B cell (primary cell): ENCODE measurements around the gene CYB5A. TPM values are rescaled to one million over a fixed set of nuclear protein-coding genes. Genes with fewer than 3 reads are reported as not detected.
A peak's percentile ranks its signal among the peaks of the same experiment; 100 is the strongest.

Experiments
- ATAC-seq: fragments of 200-7000 bp; cut with Tn5 transposase; one replicate; pipeline ENCODE4 v1.10.0; 2021; ENCODE audit warnings: low read depth, mild to moderate bottlenecking, moderate number of reproducible peaks, moderate library complexity
- CTCF ChIA-PET: fragments of 350-600 bp; sonication (Branson Sonifier 250); formaldehyde crosslinking; loops from one replicate; lab custom pipeline; 2021; ENCODE audit warnings: antibody characterized with exemption, inconsistent platforms; lab: Charles Lee
- POLR2A ChIA-PET: fragments of 350-600 bp; sonication (Branson Sonifier 250); formaldehyde crosslinking; loops from one replicate; lab custom pipeline; 2021; ENCODE audit warnings: antibody characterized with exemption; lab: Charles Lee
- DNase-seq: peaks from one replicate; pipeline ENCODE4 v3.0.0; 2013
- H2AFZ ChIP-seq: 2 replicates; pipeline ENCODE4 v1.6.1; 2012; ENCODE audit warnings: mild to moderate bottlenecking, low read depth, low read length; ENCODE audit not compliant: insufficient read depth, poor library complexity, severe bottlenecking
- H3K27ac ChIP-seq, 2 donors: 1 replicate in 1 of 2; 2 replicates in 1 of 2; pipeline ENCODE4 v1.5.1; 2012 to 2013; ENCODE audit warnings: low read length in 2 of 2, mild to moderate bottlenecking in 2 of 2, moderate library complexity in 1 of 2
- H3K27me3 ChIP-seq, 4 experiments: fragments of 200-600 bp in 1 of 4; sonication (generic) in 1 of 4; replicated peaks in 1 of 4; 1 replicate in 2 of 4; 2 replicates in 2 of 4; pipeline versions ENCODE4 v1.6.1 to v1.7.0; 2013 to 2016; ENCODE audit warnings: low read length in 3 of 4, mild to moderate bottlenecking in 2 of 4, mixed read lengths in 1 of 4, moderate library complexity in 1 of 4; ENCODE audit not compliant: insufficient read depth in 4 of 4, control insufficient read depth in 3 of 4; ENCODE audit errors: control extremely low read depth in 1 of 4
- H3K36me3 ChIP-seq, 2 experiments: replicated peaks in 1 of 2; 1 replicate in 1 of 2; 2 replicates in 1 of 2; pipeline versions ENCODE4 v1.6.1 to v1.7.1; 2013; ENCODE audit warnings: low read length in 1 of 2; ENCODE audit not compliant: insufficient read depth in 2 of 2, control insufficient read depth in 1 of 2; ENCODE audit errors: control extremely low read depth in 1 of 2, extremely low read depth in 1 of 2
- H3K4me1 ChIP-seq, 2 donors: fragments of 200-600 bp in 1 of 2; sonication (generic) in 1 of 2; 1 replicate in 1 of 2; 2 replicates in 1 of 2; pipeline versions ENCODE4 v1.5.1 to v1.6.1; 2013 to 2017; ENCODE audit warnings: low read length in 2 of 2; ENCODE audit not compliant: control insufficient read depth in 2 of 2, insufficient read depth in 2 of 2
- H3K4me2 ChIP-seq: replicated peaks from 2 replicates; pipeline ENCODE3; 2012; ENCODE audit warnings: mild to moderate bottlenecking, low read depth, low read length; ENCODE audit not compliant: poor library complexity, severe bottlenecking
- H3K4me3 ChIP-seq, 5 experiments: fragments of 200-600 bp in 1 of 5; sonication (generic) in 1 of 5; 1 replicate in 3 of 5; 2 replicates in 2 of 5; pipeline versions ENCODE4 v1.5.1 to v1.7.0; 2011 to 2016; ENCODE audit warnings: low read length in 4 of 5, mild to moderate bottlenecking in 4 of 5, low read depth in 2 of 5, control low read depth in 1 of 5, moderate library complexity in 1 of 5; ENCODE audit not compliant: insufficient read depth in 1 of 5; ENCODE audit errors: control extremely low read depth in 1 of 5, extremely low read depth in 1 of 5
- H3K79me2 ChIP-seq: fragments of 200-600 bp; sonication (generic); one replicate; pipeline ENCODE4 v1.6.0; 2016; ENCODE audit warnings: low read length; ENCODE audit not compliant: control insufficient read depth, insufficient read depth
- H3K9ac ChIP-seq: fragments of 200-600 bp; sonication (generic); 2 replicates; pipeline ENCODE4 v1.6.1; 2017; ENCODE audit warnings: mild to moderate bottlenecking, low read length, moderate library complexity
- H3K9me3 ChIP-seq, 3 donors: one replicate each; pipeline versions ENCODE4 v1.6.1 to v1.7.1; 2013; ENCODE audit warnings: low read length in 2 of 3; ENCODE audit not compliant: control insufficient read depth in 2 of 3, insufficient read depth in 1 of 3; ENCODE audit errors: control extremely low read depth in 1 of 3
- H4K20me1 ChIP-seq: 2 replicates; pipeline ENCODE4 v1.6.0; 2012; ENCODE audit warnings: mild to moderate bottlenecking, low read length; ENCODE audit not compliant: insufficient read depth, control insufficient read depth, poor library complexity, severe bottlenecking
- H3K27ac Mint-ChIP-seq: one replicate; pipeline ENCODE4 v1.8.0; 2021; ENCODE audit warnings: mixed read lengths
- H3K27me3 Mint-ChIP-seq: one replicate; pipeline ENCODE4 v1.8.0; 2021; ENCODE audit warnings: mixed read lengths
- H3K4me1 Mint-ChIP-seq: one replicate; pipeline ENCODE4 v1.8.0; 2021; ENCODE audit warnings: mixed read lengths
- H3K4me3 Mint-ChIP-seq: one replicate; pipeline ENCODE4 v1.8.0; 2021; ENCODE audit warnings: mixed read lengths
- H3K9me3 Mint-ChIP-seq: one replicate; pipeline ENCODE4 v1.8.0; 2022; ENCODE audit warnings: mixed read lengths; ENCODE audit not compliant: insufficient read depth
- CTCF ChIP-seq: fragments of 200-600 bp; IDR thresholded peaks from one replicate; pipeline ENCODE4 v1.8.0; 2022; ENCODE audit warnings: antibody characterized with exemption, mild to moderate bottlenecking
- EZH2 ChIP-seq: IDR thresholded peaks from 2 replicates; pipeline ENCODE4 v1.6.1; 2012; ENCODE audit warnings: borderline replicate concordance, low read depth, mild to moderate bottlenecking, moderate library complexity, low read length; ENCODE audit not compliant: insufficient read depth, poor library complexity, severe bottlenecking
- WGBS: methylation state at CpG from one replicate; pipeline ENCODE4 v1.1.5; 2013; ENCODE audit warnings: missing lambda C conversion rate; ENCODE audit not compliant: insufficient coverage; 5-methylcytosine and 5-hydroxymethylcytosine counted together
- intact Hi-C: fragments of 100-400 bp; cut with micrococcal nuclease; formaldehyde crosslinking; loops from one replicate; pipeline ENCODE4 v1.10.0; 2022
- polyA plus RNA-seq: library from polyadenylated mRNA; depleted of rRNA; stranded (reverse); fragments of >200 nt; gene quantifications from 2 replicates; pipeline ENCODE4 v1.2.3, GENCODE V29; 2012
- total RNA-seq, 2 donors: library from RNA; stranded (reverse); fragments of 120-200 nt in 1 of 2; gene quantifications; 1 replicate in 1 of 2; 2 replicates in 1 of 2; pipeline versions ENCODE4 v1.2.3 to v1.2.4, GENCODE V29; 2013 to 2022

CYB5A gene
- total and polyA plus RNA-seq, 2 donors (not counting 1 experiment from before 2014, with no cell fraction given): 46.9 to 217 TPM

GRCh38 chr18:74244554-74244953, 47.2 kb downstream of the CYB5A start:
- H3K9ac ChIP-seq: no peak overlapping the region
- no peaks in the 10 kb centered on the region for H3K36me3 ChIP-seq
- H3K9me3 ChIP-seq: peaks cover 0 to 3% (median 0%) of the 10 kb centered on the region in 3 donors
- H2AFZ ChIP-seq: no peak overlapping the region
- DNase-seq (no peak), ATAC-seq (peak; percentile 45)
- H3K4me3 Mint-ChIP-seq: peak overlapping the region; percentile 3
- peaks cover 0 to 36% of the 10 kb centered on the region in 2 donors for H3K4me1 ChIP-seq
- H3K27ac Mint-ChIP-seq: no peak overlapping the region
- TF ChIP-seq CTCF: no peak
- no peak for TF ChIP-seq EZH2
- no peaks in the 10 kb centered on the region for H3K9me3 Mint-ChIP-seq
- ChIA-PET CTCF (no interaction called here), POLR2A (no interaction called here)
- H3K27me3 Mint-ChIP-seq: peaks cover 4% of the 10 kb centered on the region
- no peaks in the 10 kb centered on the region for H3K79me2 ChIP-seq
- WGBS: no CpG with 5 or more reads among the region's 2 CpGs
- H3K4me3 ChIP-seq: peak overlapping the region in 1 of 5 experiments; percentile 7
- H3K4me2 ChIP-seq: no peak overlapping the region
- no peaks in the 10 kb centered on the region for H4K20me1 ChIP-seq
- intact Hi-C loops: loop anchor here (5.0 kb wide), 1 partner anchor 97 kb away; the partner anchor contains the start of genes FBXO15 and TIMM21
- no peaks in the 10 kb centered on the region for H3K27me3 ChIP-seq
- no peak overlapping the region for H3K27ac ChIP-seq
- peaks cover 61% of the 10 kb centered on the region for H3K4me1 Mint-ChIP-seq

GRCh38 chr18:74243127-74243526, 48.6 kb downstream of the CYB5A start:
- no peak for TF ChIP-seq EZH2
- no peak for TF ChIP-seq CTCF
- Histone ChIP-seq H3K27ac (no peak overlapping the region), H3K4me1 (peaks cover 0 to 22% of the 10 kb centered on the region in 2 donors), H3K27me3 (no peaks in the 10 kb centered on the region), H3K79me2 (no peaks in the 10 kb centered on the region), H2AFZ (peak overlapping the region; percentile 17), H4K20me1 (no peaks in the 10 kb centered on the region), H3K9ac (no peak overlapping the region), H3K4me2 (no peak overlapping the region), H3K36me3 (no peaks in the 10 kb centered on the region), H3K9me3 (peaks cover 0 to 3% (median 0%) of the 10 kb centered on the region in 3 donors), H3K4me3 (no peak overlapping the region)
- 79% methylated on average over 2 of the region's 4 CpGs for WGBS
- DNase-seq (no peak), ATAC-seq (no peak)
- ChIA-PET POLR2A (no interaction called here), CTCF (interaction anchor here (0.6 to 5.0 kb wide), 3 partner anchors 32 to 312 kb away, joined by 3 to 36 read pairs (median 3); no protein-coding TSS in a partner anchor)
- H3K27me3 Mint-ChIP-seq: peaks cover 4% of the 10 kb centered on the region
- H3K4me1 Mint-ChIP-seq: peaks cover 47% of the 10 kb centered on the region
- H3K4me3 Mint-ChIP-seq: no peak overlapping the region
- no peaks in the 10 kb centered on the region for H3K9me3 Mint-ChIP-seq
- no peak overlapping the region for H3K27ac Mint-ChIP-seq
- intact Hi-C loops: loop anchor here (5.0 kb wide), 1 partner anchor 96 kb away; the partner anchor contains the start of genes FBXO15 and TIMM21
